ENCODE results near the gene NPTXR.

The NPTXR gene

DNA sequence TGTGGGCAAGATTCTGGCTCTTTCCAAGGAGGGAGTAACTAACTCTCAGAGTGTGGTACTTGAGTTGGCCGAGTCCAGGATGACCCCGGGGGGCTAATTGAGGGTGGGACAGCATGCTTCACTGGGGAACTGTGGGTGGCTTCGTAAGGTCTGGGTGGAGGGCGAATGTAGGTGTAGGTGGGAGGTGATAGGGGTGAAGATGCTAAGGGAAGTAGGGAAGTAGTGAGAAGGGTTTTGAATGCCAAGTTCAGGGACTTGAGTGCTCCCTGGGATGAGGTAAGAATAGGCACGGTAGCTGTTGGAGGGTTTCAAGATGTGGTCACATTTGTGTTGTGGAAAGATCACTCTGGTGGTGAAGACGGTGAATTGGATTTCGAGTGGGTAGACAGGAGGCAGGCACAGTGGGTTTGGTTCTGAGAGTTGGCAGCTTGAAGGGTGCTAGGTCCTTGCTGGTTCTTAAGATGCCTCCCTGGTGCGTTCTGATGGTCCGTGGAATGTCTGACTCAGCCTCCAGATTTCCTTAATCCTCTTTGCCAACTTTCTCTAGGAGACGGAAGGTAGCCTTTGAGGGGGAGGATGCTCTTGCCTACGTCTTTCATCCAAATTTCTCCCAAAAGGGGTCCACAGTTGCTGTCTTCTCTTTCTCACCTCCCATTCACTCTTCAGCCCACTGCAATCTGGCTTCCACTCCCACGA, 47.4 kb downstream of the NPTXR start:
- no peak for DNase-seq (ENCODE audit: low spot score)

DNA sequence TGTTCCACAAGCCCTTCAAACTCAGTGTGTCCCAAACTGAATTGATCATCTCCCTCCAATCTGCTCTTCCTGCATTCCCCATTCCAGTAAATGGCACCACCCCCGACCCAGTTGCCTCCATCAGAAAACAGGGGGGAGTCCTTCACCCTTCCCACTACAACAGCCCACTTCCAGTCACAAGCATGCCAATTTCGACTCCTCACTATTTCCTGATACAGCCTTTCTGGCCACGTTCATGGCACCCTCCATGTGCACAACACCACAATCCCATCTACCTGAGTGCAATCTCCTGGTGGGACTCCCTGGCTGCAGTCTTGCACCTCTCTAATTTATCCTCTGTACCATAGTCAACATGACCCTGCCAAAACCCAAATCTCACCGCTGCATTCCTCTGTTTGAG, 48.3 kb downstream of the NPTXR start:
- no peak for DNase-seq (ENCODE audit: low spot score)

DNA sequence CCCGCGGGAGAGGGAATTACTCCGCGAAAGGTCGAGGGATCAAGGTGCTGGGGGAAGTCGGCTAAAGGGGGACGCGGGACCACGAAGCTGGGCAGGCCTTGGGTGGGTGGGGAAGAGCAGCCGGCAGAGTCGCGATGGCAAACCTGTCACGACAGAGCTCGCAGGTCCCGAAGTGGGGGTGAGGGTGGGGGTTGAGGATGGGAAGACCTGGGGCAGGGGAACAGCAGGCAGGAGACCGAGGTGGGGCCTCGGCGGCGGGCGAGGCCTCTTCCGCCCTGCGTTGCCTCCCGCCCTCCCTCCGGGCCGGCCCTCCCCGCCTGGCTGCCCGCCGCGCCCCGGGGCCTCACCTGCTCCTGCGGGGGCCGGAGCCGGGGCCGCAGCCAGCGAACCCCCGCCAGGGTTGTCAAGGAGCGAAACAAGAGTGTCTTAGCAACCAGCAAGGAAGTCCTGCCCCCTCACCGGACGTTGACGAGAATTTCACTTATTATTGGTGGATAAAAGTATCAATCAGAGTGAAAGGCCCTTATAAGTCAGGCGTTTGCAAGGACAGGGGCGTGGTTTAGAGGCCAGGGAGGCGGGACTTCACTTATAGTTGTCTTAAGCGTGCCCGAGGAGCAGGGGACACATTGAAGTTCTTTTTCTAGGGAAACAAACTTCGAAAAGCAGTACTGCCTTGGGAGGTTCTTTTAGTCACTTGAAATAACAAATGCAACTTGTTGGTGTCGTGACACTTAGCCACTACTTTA, 49.9 kb downstream of the NPTXR start, which contains the start of gene DNAL4:
Gene DNAL4 (minus strand): TSS at position 423 of the 746 bp plus-strand sequence. CDS start 11,412 bp downstream, outside the sequence.
- DNase-seq (ENCODE audit: low spot score), result peak; percentile 98

DNA sequence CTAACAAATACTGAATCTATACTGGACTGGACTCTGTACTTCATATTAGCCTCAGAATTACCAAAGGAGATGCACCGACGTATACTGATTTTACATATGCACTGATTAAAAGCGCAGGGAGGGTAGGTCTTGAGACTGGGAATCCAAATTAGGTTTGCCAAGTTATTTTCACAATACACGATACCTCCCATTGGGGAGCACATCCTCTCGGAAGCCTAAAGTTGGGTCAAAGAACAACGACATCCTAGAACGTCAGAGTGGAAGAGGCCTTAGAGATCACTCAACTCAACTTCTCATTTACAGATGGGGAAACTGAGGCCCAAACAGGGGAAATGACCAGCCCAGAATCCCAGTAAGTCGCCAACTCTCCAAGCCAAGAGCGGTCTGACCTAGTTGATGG, 50.5 kb downstream of the NPTXR start:
- DNase-seq (ENCODE audit: low spot score), result no peak

DNA sequence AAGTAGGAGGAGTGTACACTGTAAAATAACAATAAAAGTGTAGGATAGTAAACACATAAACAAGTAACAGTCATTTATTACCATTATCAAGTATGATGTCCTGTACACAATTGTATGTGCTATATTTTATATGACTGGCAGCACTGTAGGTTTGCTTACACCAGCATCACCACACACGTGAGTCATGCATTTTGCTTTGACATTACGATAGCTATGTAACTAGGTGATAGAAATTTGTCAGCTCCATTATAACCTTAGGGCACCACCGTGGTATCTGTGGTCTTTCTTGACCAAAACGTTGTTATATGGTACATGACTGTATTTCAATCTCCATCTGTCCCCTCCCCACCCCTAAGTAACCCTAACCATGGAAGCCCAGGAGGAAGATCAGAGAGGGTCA, 51.0 kb downstream of the NPTXR start:
- DNase-seq (ENCODE audit: low spot score), result no peak

DNA sequence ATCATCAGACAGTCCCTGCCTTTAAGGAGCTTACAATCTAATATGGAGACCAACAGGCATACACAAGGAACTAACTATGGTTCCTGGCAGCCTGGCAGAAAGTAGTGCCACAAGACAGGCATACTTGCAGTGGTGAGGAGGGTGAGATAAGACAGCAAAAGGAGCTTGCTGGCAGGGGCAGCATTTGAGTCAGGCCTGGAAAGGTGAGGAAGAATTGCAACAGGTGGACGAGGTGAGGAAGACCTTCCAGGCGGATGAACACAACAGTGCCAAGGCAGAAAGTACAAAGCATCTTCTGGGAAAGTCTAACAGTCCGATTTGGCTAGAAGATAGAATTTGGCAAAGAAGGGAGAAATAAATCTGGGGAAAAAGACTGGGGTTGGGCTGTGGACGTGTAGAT, 54.2 kb downstream of the NPTXR start:
- DNase-seq (ENCODE audit: low spot score), result no peak

DNA sequence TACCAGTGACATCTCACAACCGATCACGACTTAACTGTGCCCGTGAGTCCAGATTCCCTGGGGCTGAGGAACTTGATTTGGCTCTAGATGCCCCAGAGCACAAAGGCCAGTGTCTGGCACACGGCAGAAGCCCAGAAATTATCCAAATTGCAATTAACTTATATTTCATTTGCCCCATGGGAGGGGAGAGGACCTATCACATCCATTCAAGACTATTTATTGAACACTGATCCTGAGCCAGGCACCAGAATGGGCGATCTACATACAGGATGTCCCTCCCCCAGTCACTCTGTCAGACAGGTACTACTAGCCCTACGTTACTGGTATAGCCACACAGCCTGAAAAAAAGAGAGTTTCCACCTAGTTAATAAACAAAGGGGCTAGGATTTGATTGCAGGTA, 55.0 kb downstream of the NPTXR start:
- DNase-seq (ENCODE audit: low spot score), result no peak

DNA sequence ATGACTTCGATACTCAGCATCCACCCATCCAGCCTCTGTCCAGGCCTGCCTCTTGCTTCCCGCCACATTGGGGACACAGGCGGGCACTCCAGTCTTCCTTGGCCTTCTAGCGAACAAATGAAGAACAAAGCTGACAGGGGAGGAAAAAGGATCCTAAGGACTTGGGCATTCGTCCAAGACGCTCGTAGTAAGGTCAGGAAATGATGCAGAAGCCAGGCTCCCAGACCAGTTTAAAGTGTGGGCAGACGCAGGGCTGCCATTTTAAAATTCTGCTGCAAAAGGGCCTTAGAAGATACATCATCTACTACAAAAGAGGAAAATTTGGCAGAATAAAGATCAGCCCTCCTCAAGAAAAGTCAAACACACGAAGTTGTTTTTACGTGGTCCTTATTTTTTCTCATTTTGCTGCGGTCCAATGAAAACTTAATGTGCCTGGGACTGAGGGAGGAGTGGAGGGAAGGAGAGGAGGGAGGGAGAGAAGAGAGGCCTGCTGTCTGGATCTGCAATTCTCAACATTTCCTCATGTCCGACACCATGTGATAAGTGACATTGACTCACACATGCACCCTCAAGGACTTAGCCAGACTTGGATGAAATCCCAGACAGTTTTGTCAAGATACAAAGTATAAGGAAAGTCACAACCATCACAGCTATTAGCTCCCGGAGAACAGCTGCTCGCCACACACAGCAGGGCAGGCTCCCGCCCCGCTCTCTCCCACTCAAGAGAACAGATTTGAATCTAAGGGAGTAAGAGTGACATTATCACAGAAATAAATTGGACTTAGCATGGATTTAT, 55.6 kb downstream of the NPTXR start:
- peak; percentile 87 for DNase-seq (ENCODE audit: low spot score)

DNA sequence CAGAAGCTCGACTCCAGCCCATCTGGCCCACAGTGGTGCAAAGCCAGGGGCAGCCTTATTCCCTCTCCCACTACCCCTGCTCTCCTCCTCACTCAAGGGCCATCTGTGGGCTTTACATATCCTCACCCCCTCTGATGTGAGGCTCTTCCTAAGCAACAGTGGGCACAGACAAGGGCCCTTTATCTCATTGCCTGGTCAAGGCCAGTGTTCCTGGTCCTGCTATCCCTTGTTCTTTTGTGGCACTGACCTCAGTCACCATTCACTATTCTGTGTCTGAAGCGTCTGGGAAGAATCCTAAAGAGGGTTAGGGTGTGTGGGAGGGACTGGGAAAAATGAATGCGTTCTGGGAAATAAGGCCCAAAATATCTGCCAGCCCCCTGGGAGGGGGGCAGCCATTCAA, 57.2 kb downstream of the NPTXR start:
- DNase-seq (ENCODE audit: low spot score), result no peak

DNA sequence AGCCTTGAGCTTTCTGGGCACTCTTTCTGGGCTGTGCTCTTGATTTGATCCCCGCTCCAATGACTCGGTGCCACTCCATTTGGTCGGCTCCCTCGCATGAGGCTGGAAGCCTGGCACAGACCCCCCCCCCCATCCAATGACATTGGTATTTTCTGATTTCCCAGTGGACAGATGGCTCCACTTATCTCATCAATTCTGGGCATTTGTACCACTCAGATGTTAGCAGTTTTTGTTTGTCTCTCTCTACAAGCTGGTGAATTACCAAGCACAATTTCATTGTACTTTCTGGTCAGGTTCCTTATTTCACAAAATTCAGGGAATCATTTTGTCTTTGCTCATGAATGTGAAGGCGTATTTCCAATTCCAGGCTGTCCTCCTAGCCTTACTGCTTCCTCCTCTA, 59.0 kb downstream of the NPTXR start:
- no peak for DNase-seq (ENCODE audit: low spot score)

DNA sequence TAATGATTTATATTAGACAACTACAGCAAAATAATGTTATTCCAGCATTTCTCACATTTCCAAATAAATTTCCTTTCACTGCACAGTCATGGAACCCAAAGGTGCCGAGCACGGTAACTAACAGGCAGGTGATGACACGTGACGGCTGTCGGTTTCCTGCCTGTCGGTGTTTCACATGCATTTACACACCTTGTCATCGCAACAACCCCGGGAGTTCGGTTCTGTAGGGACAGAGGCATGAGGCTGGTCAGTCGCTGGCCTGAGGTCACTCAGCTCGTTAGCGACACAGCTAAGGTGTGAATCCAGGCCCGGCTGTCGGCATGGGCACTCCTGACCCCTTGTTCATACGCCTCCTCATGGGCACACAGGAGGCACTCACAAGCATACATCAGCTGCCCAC, 59.8 kb downstream of the NPTXR start:
- DNase-seq (ENCODE audit: low spot score), result no peak

DNA sequence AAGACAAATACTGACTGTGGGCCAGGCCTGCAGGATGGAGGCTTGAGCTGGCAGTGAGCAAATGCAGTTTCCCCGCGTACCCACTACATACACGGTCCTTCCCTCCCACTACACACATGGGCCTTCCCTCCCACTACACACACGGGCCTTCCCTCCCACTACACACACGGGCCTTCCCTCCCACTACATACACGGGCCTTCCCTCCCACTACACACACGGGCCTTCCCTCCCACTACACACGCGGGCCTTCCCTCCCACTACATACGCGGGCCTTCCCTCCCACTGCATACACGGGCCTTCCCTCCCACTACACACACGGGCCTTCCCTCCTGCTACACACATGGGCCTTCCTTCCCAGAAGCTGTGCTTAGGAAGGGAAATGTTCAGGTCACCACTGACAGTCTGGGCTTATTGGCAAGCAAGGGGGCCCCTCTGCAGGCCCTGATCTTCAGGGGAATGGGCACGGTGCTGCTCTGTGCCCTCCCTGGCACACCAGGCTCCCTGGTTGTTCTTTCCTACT, 60.7 kb downstream of the NPTXR start:
- DNase-seq (ENCODE audit: low spot score), result no peak

DNA sequence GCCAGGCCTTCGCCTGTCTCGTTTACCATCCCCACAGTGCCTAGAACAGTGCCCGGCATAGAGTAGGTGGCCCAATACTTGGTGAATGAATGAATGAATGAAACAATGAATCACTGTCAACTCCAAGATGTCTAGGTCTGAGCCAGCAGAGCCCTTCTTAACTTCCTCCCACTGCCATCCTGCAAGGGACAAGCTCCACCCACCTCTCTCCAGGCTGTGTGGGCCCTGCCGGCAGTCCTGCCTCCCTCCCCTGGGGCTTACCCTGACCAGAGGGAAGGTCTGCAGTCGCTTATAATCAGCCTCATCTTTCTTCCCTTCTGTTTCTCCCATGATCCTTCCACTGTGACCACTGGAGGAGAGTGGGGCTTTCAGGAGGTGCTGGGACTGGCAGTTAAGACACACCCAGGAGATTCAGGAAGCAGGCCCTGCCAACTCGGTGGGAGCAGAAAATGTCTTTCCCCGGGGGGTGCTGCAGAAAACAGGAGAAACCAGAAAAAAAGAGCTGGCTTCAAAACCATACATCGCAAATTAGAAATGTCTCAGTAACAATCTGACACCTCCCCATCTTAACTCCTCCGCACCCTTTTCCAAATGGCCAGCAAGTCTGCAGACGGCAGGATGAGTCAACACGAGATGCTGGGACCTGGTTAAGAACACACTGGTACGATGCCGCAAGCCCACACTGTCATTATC, 61.3 kb downstream of the NPTXR start:
- peak; percentile 10 for DNase-seq (ENCODE audit: low spot score)

DNA sequence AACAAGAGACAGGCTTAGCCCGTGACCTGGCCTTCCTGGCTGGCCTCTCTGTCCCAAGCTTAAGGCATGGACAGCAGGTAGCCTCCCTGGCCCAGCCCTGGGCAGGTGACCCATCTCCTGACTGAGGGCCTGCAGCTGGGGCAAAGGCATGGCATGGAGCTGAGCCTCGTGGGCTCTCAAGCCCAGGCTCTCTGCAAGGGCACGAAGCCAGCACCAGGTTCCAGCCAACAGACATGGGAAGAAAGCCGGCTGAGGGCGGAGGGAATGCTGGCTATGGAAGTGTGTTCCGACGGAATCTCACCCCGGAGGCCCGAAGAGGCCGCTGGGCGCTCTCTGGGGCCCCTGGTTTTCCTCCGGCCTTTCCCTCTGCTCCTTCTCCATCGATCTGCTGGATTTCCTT, 62.8 kb downstream of the NPTXR start:
- DNase-seq (ENCODE audit: low spot score), result no peak

DNA sequence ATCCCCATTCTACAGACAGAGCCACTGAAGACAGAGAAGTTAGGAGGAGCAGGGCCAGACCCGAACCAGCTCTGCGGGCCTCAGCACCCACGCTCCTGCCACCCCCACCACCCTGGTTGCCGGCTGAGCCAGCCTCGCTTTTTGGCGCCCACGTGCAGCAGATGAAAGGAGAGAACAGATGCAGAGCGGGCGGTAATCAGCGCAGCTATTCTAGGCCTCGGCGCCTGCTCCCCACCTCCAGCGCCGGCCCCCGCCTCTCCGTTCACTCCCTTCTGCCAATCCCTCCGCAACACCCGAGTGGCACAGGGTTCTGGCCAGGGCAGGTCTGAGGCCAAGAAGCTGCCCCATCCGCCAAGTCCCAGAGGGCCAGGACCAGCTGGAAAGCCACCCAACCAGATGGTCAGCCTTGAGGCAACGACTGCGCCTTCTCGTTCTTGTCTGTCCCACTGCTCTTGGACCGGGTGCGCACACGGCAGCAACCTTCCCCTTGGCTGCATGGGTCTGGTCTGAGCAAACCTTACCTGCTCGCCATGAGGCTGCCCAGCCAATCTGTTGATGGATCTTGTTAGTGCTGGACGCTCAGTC, 66.6 kb downstream of the NPTXR start:
- DNase-seq (ENCODE audit: low spot score), result no peak

DNA sequence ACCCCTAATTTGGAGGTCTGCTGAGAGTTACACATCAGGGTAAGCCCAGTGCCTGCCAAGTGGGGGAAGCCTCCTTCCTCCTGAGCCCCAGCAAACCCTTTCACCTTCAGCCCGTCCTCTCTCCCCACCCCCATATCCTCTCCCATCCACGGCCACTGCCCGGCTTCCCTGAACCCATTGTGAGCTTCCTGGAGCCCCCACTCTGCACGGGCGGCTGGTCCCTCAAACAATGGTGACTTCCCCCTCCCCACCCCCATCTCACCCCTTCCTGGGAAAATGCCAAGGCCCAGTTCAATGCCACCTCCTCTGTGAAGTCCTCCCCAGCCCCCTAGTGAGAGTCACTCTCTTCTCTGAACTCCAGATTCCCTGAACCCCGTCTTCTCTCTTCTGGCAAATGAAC, 67.7 kb downstream of the NPTXR start:
- no peak for DNase-seq (ENCODE audit: low spot score)

DNA sequence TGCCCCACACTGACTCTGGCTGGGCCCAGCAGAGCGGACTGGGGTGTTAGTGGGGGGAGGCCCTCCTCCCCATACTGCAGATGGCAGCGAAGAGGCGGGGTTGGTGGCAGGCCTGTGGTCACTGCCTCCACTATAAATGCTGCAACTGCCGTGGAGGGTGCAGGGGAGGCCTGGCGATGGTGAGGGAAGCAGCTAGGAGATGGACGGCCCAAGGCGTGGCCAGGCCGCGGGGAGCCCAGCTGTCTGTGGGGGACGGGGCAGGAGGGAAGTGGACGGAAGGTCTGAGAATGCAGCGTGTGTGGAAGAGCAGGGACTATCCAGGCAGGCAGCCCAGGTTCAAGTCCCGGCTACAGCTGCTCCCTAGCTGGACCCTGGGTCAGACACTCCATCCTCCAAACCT, 68.2 kb downstream of the NPTXR start:
- DNase-seq (ENCODE audit: low spot score), result no peak

DNA sequence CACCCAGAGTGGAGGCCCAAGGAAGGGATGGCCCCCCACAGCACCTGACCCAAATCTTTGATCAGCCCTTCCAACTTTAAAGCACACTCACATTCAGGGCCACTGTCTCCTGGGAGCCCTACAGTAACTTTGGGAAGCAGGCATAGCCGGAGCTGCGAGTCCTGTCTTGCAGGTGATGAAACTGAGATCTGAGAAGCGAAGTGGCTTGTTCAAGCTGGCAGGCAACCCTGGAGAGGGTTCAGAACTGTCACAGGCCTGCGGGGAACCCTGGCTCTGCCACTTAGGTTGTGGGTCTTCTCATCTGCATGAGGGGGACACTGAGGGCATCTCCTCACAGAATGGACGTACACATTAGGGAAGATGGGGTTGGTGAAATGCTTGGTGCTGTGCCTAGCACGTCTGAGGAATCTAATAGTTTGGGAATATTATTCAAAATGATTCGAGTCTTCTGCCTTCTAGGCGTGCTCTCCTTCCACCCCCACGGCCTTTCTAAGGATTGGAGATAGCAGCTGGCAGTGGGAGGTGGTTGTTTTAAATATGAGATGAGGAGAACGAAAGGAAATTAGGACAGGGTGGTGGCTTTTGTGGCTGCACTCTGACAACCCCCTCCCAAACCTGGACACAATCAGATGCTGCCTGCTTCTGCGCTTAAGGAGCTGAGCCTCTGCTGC, 69.2 kb downstream of the NPTXR start:
- no peak for DNase-seq (ENCODE audit: low spot score)

DNA sequence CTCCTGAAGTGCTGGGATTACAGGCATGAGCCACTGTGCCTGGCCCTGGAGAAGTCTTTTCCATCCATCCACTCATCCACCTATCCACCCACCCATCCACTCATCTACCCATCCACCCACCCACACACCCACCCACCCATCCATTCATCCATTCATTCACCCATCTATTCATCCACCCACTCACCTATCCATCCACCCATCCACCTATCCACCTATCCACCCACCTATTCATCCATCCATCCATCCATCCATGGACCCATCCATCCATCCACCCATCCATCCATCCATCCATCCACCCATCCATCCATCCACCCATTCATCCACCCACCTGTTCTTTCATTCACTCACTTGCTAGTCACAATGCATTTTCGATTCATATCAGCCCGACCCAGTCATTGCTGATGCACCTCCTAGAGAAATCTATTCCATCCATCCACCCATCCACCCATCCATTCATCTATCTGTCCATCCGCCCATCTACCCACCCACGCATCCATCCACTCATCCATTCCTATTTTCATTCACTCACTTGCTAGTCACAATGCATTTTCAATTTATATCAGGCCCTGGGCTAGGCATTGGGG, 70.4 kb downstream of the NPTXR start:
- DNase-seq (ENCODE audit: low spot score), result no peak

DNA sequence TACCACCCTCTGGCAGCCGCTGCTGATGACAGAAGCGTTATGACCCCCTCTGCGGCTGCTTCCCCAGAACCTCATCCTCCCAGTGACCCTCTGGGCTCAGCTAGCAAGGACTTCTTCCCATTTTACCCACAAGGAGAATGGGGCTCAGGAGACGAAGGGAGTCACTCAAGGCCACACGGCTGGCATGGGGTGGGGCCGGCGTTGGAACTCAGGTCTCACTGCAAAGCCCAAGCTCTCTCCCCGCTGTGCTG, 71.3 kb downstream of the NPTXR start:
- no peak for DNase-seq (ENCODE audit: low spot score)

Data from AG08395 (cell line).